GM18498 (cell line): ENCODE measurements around the gene TAAR9.

Source experiments
- ATAC-seq: cut with Tn5 transposase; IDR thresholded peaks from one replicate; pipeline ENCODE4 v1.9.1; 2021; ENCODE audit warnings: mild to moderate bottlenecking, moderate library complexity; ENCODE audit not compliant: unreplicated experiment

The TAAR9 gene

GRCh38 chr6:132587424-132587823, 49.3 kb downstream of the TAAR9 start:
- no peak for ATAC-seq
